LNCaP clone FGC (cell line): ENCODE results near the gene ITGA5.

Experiments used
- DNase-seq: peaks from one replicate; pipeline ENCODE4 v3.0.0-alpha.2; 2011; ENCODE audit warnings: low read depth
- H3K4me3 ChIP-seq: 2 replicates; pipeline ENCODE4 v1.5.1; 2011; ENCODE audit warnings: mild to moderate bottlenecking, low read depth, low read length, control low read depth
- TF ChIP-seq, protein P1 (sequence below): IDR thresholded peaks from 2 replicates; pipeline ENCODE4 v1.5.1; 2012; ENCODE audit warnings: mild to moderate bottlenecking; ENCODE audit not compliant: control insufficient read depth, insufficient read depth; ENCODE audit errors: extremely low read depth

Gene ITGA5

DNA sequence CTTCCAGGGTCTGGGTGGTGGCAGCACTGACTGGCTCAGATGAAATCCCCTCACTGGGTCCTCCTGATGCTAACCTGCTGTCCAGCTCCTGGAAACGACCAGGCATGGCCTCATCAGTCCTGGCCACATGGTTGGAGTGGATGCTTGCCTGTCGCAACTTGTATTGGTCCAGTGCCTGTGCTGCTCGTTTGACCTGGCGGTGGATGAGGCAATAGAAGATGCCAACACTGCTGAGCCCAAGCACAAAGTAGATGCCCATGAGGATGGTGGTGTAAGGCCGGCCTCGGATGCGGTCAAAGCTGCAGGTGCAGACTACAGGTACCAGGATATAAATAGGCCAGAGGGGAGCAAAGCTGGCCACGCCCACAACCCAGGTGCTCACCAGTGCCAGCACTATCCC lies 56.0 kb downstream of the ITGA5 start:
- TF ChIP-seq, protein P1, sequence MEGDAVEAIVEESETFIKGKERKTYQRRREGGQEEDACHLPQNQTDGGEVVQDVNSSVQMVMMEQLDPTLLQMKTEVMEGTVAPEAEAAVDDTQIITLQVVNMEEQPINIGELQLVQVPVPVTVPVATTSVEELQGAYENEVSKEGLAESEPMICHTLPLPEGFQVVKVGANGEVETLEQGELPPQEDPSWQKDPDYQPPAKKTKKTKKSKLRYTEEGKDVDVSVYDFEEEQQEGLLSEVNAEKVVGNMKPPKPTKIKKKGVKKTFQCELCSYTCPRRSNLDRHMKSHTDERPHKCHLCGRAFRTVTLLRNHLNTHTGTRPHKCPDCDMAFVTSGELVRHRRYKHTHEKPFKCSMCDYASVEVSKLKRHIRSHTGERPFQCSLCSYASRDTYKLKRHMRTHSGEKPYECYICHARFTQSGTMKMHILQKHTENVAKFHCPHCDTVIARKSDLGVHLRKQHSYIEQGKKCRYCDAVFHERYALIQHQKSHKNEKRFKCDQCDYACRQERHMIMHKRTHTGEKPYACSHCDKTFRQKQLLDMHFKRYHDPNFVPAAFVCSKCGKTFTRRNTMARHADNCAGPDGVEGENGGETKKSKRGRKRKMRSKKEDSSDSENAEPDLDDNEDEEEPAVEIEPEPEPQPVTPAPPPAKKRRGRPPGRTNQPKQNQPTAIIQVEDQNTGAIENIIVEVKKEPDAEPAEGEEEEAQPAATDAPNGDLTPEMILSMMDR = no peak
- H3K4me3 ChIP-seq = no peak overlapping the region
- no peak for DNase-seq

DNA sequence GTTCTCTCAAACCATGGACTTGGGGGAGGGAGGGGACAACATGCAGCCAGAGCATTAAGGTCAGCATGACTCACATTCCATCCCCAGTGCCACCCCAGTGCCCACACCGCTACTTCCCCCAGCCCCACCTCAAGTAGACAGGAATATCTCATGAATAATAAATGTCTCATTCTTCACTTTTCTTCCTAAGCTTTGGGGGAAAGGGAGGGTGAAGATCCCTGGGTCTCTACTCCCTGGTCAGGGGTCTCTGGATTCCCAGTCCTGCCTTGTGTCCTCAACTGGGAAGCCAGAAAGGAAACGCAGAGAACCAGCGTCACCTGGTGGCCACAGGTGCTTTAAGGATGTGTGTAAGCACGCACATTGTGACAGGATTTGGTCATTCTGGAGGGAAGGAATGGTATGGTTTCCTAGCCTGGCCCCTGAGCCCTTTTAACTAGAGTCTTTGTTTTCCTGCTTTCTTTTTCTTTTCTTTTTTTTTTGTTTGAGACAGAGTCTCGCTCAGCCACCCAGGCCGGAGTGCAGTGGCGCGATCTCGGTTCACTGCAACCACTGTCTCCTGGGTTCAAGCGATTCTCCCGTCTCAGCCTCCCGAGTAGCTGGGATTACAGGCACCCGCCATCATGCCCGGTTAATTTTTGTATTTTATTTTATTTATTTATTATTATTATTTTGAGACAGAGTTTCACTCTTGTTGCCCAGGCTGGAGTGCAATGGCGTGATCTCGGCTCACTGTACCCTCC lies 58.2 kb downstream of the ITGA5 start:
- no peak for DNase-seq
- TF ChIP-seq, protein P1 = peak; percentile 87
- H3K4me3 ChIP-seq = no peak overlapping the region

DNA sequence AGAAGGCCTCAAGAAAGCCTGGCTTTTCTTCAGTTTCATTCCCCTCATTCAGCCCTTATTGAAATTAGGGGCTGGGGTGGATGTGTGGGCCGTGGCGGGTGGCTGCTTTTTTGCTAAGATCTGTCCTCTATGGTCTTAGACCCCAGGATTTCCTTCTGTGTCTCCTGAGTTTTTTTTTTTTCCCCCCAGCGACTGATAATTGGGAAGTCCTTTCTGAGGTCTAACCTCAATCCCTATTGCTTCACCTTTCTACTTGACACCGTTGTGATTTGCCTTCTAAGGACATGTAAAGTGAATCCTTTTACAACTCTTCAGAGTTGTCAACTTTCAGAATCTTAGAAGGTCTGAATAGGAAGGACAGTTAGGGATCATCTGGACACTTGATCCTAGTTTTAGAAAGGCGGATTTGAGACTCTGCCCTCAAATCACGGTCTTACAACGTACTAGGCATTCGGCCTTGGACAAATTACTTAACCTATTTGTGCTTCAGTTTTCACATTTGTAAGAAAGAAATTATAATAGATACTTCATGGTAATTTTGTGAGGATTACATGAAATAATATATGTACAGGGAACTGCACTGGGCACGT lies 59.2 kb downstream of the ITGA5 start:
- TF ChIP-seq, protein P1 = no peak
- no peak for DNase-seq
- H3K4me3 ChIP-seq = peak overlapping the region; percentile 73

DNA sequence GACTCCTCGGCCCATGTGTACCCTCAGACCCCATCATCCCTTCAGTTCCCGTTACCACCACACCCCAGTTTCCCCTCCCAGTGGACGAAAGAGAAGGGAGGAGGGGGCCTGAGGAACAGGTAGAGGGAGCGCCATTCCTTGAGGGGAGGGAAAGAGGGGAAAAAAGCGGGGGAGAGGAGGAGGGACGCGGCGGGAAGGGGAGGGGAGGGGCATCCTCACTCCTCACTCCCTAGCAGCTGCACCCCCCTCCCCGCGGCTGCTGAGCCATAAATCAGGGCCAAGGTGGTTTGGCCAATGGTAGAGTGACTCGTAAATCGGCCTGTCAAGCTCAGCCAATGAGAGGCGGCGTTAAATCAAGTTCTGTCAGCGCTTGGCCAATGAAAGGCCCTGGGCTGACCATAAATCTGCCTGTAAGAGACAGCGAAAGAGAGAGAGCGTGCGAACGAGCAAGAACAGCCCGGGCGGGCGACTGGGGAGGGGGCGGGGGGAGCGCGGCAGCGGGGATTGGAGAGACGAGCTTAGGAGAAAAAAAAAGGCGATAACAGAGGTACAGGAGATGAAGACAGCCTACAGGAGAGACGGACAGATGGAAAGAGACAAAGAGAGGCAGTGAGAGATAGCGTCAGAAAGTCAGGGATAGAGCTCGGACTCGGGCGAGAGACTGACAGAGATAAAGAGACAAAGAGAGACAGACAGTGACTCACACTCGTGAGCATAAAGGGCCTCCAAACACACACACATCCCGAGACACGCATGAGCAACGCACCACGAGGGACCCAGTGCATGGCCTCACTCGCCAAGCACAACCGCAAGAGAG lies 59.9 kb downstream of the ITGA5 start:
- peak; percentile 100 for DNase-seq
- TF ChIP-seq, protein P1 = no peak
- peak overlapping the region; percentile 73 for H3K4me3 ChIP-seq

DNA sequence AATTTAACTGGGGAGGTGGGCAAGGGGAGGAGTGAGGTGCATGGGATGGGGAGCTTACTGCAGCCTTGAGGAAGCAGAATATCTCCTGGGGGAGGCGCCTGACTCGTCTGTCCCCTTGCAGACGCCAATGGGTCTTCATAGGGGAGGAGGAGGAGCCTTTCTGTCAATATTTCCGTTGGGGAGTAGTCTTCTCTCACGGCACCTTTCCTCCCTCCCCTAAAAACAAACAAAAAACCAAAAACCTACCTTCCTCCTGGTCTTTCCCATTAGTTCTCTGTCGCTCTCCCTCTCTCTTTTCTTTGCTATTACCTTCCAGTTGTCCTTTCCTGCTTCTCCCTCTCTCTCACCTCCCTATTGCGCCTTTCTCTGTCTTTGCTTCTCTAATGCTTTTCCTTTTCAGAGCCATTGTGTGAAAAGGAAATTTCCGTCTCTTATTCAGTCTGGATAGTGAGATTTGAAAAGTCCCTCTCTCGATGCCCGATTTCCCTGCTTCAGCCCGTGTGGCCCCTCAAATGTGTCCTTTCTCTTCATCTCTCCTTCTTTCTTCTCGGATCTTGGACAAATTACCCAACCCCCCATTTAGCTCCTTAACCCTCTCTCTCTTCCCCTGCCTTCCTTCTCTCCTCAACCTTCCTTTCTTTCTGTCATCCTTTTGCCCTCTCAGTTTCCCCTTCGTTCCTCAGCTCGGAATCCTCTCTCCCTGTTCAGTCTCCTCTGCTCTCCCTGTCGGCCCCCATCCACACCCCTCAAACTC lies 60.7 kb downstream of the ITGA5 start:
- TF ChIP-seq, protein P1 = no peak
- no peak for DNase-seq
- H3K4me3 ChIP-seq = peak overlapping the region; percentile 73

DNA sequence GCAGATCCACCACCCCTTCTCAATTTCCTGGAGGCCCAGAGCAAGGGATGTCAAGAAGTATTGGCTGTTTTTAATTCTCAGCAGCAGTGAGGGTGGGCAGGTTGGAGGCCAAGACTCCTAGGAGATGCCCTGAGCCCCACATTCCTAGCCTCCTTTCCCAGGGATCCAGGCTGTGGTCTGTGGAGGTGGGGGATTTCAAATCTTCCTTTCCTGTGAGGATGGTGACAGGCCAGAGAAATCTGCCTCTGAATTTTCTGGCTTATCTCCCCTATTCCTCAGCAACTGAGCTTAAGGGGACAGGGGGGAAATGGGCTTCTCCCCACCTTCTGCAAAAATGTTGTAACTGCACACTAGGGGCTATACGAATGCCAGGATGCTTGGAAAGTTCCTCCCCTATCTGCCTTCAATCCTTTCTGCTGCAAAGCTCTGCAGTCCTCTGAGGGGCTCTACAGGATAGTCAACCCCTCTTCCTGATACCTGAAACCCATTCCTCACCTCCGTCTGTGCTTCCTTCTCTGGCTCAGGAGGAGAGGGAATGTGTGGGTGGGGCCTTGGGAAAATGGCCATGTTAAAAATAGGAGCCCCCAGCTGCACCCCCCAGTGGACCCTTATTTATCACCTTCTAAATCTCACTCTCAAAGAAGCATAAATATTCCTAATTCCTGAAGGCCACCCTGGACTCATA lies 61.4 kb downstream of the ITGA5 start:
- H3K4me3 ChIP-seq = peak overlapping the region; percentile 73
- no peak for DNase-seq
- TF ChIP-seq, protein P1 = no peak
